B cell (primary cell): ENCODE results near the gene NBEAL2. TPM values are rescaled to one million over a fixed set of nuclear protein-coding genes. Genes with fewer than 3 reads are reported as not detected.
"Not testable (repeated sequence)": the region's sequence is repeated elsewhere in the genome, so short reads cannot be mapped to it uniquely, and the experiment has no call there.

Source experiments
- ATAC-seq: fragments of 200-7000 bp; cut with Tn5 transposase; one replicate; pipeline ENCODE4 v1.10.0; 2021; ENCODE audit warnings: low read depth, mild to moderate bottlenecking, moderate number of reproducible peaks, moderate library complexity
- CTCF ChIA-PET: fragments of 350-600 bp; sonication (Branson Sonifier 250); formaldehyde crosslinking; loops from one replicate; lab custom pipeline; 2021; ENCODE audit warnings: antibody characterized with exemption, inconsistent platforms; lab: Charles Lee
- POLR2A ChIA-PET: fragments of 350-600 bp; sonication (Branson Sonifier 250); formaldehyde crosslinking; loops from one replicate; lab custom pipeline; 2021; ENCODE audit warnings: antibody characterized with exemption; lab: Charles Lee
- DNase-seq: peaks from one replicate; pipeline ENCODE4 v3.0.0; 2013
- H2AFZ ChIP-seq: 2 replicates; pipeline ENCODE4 v1.6.1; 2012; ENCODE audit warnings: mild to moderate bottlenecking, low read depth, low read length; ENCODE audit not compliant: insufficient read depth, poor library complexity, severe bottlenecking
- H3K27ac ChIP-seq, 2 donors: 1 replicate in 1 of 2; 2 replicates in 1 of 2; pipeline ENCODE4 v1.5.1; 2012 to 2013; ENCODE audit warnings: low read length in 2 of 2, mild to moderate bottlenecking in 2 of 2, moderate library complexity in 1 of 2
- H3K27me3 ChIP-seq, 4 experiments: fragments of 200-600 bp in 1 of 4; sonication (generic) in 1 of 4; replicated peaks in 1 of 4; 1 replicate in 2 of 4; 2 replicates in 2 of 4; pipeline versions ENCODE4 v1.6.1 to v1.7.0; 2013 to 2016; ENCODE audit warnings: low read length in 3 of 4, mild to moderate bottlenecking in 2 of 4, mixed read lengths in 1 of 4, moderate library complexity in 1 of 4; ENCODE audit not compliant: insufficient read depth in 4 of 4, control insufficient read depth in 3 of 4; ENCODE audit errors: control extremely low read depth in 1 of 4
- H3K36me3 ChIP-seq, 2 experiments: replicated peaks in 1 of 2; 1 replicate in 1 of 2; 2 replicates in 1 of 2; pipeline versions ENCODE4 v1.6.1 to v1.7.1; 2013; ENCODE audit warnings: low read length in 1 of 2; ENCODE audit not compliant: insufficient read depth in 2 of 2, control insufficient read depth in 1 of 2; ENCODE audit errors: control extremely low read depth in 1 of 2, extremely low read depth in 1 of 2
- H3K4me1 ChIP-seq, 2 donors: fragments of 200-600 bp in 1 of 2; sonication (generic) in 1 of 2; 1 replicate in 1 of 2; 2 replicates in 1 of 2; pipeline versions ENCODE4 v1.5.1 to v1.6.1; 2013 to 2017; ENCODE audit warnings: low read length in 2 of 2; ENCODE audit not compliant: control insufficient read depth in 2 of 2, insufficient read depth in 2 of 2
- H3K4me2 ChIP-seq: replicated peaks from 2 replicates; pipeline ENCODE3; 2012; ENCODE audit warnings: mild to moderate bottlenecking, low read depth, low read length; ENCODE audit not compliant: poor library complexity, severe bottlenecking
- H3K4me3 ChIP-seq, 5 experiments: fragments of 200-600 bp in 1 of 5; sonication (generic) in 1 of 5; 1 replicate in 3 of 5; 2 replicates in 2 of 5; pipeline versions ENCODE4 v1.5.1 to v1.7.0; 2011 to 2016; ENCODE audit warnings: low read length in 4 of 5, mild to moderate bottlenecking in 4 of 5, low read depth in 2 of 5, control low read depth in 1 of 5, moderate library complexity in 1 of 5; ENCODE audit not compliant: insufficient read depth in 1 of 5; ENCODE audit errors: control extremely low read depth in 1 of 5, extremely low read depth in 1 of 5
- H3K79me2 ChIP-seq: fragments of 200-600 bp; sonication (generic); one replicate; pipeline ENCODE4 v1.6.0; 2016; ENCODE audit warnings: low read length; ENCODE audit not compliant: control insufficient read depth, insufficient read depth
- H3K9ac ChIP-seq: fragments of 200-600 bp; sonication (generic); 2 replicates; pipeline ENCODE4 v1.6.1; 2017; ENCODE audit warnings: mild to moderate bottlenecking, low read length, moderate library complexity
- H3K9me3 ChIP-seq, 3 donors: one replicate each; pipeline versions ENCODE4 v1.6.1 to v1.7.1; 2013; ENCODE audit warnings: low read length in 2 of 3; ENCODE audit not compliant: control insufficient read depth in 2 of 3, insufficient read depth in 1 of 3; ENCODE audit errors: control extremely low read depth in 1 of 3
- H4K20me1 ChIP-seq: 2 replicates; pipeline ENCODE4 v1.6.0; 2012; ENCODE audit warnings: mild to moderate bottlenecking, low read length; ENCODE audit not compliant: insufficient read depth, control insufficient read depth, poor library complexity, severe bottlenecking
- H3K27ac Mint-ChIP-seq: one replicate; pipeline ENCODE4 v1.8.0; 2021; ENCODE audit warnings: mixed read lengths
- H3K27me3 Mint-ChIP-seq: one replicate; pipeline ENCODE4 v1.8.0; 2021; ENCODE audit warnings: mixed read lengths
- H3K4me1 Mint-ChIP-seq: one replicate; pipeline ENCODE4 v1.8.0; 2021; ENCODE audit warnings: mixed read lengths
- H3K4me3 Mint-ChIP-seq: one replicate; pipeline ENCODE4 v1.8.0; 2021; ENCODE audit warnings: mixed read lengths
- H3K9me3 Mint-ChIP-seq: one replicate; pipeline ENCODE4 v1.8.0; 2022; ENCODE audit warnings: mixed read lengths; ENCODE audit not compliant: insufficient read depth
- CTCF ChIP-seq: fragments of 200-600 bp; IDR thresholded peaks from one replicate; pipeline ENCODE4 v1.8.0; 2022; ENCODE audit warnings: antibody characterized with exemption, mild to moderate bottlenecking
- EZH2 ChIP-seq: IDR thresholded peaks from 2 replicates; pipeline ENCODE4 v1.6.1; 2012; ENCODE audit warnings: borderline replicate concordance, low read depth, mild to moderate bottlenecking, moderate library complexity, low read length; ENCODE audit not compliant: insufficient read depth, poor library complexity, severe bottlenecking
- WGBS: methylation state at CpG from one replicate; pipeline ENCODE4 v1.1.5; 2013; ENCODE audit warnings: missing lambda C conversion rate; ENCODE audit not compliant: insufficient coverage; 5-methylcytosine and 5-hydroxymethylcytosine counted together
- intact Hi-C: fragments of 100-400 bp; cut with micrococcal nuclease; formaldehyde crosslinking; loops from one replicate; pipeline ENCODE4 v1.10.0; 2022
- polyA plus RNA-seq: library from polyadenylated mRNA; depleted of rRNA; stranded (reverse); fragments of >200 nt; gene quantifications from 2 replicates; pipeline ENCODE4 v1.2.3, GENCODE V29; 2012
- total RNA-seq, 2 donors: library from RNA; stranded (reverse); fragments of 120-200 nt in 1 of 2; gene quantifications; 1 replicate in 1 of 2; 2 replicates in 1 of 2; pipeline versions ENCODE4 v1.2.3 to v1.2.4, GENCODE V29; 2013 to 2022

Gene NBEAL2
- total and polyA plus RNA-seq, 2 donors (not counting 1 experiment from before 2014, with no cell fraction given) = 63.8 to 155 TPM

GRCh38 chr3:47028146-47028545 lies 48.7 kb downstream of the NBEAL2 start:
- intact Hi-C loops = no loop called here
- H3K4me1 Mint-ChIP-seq = peaks cover 35% of the 10 kb centered on the region
- 100% methylated on average over 1 of the region's 3 CpGs for WGBS

GRCh38 chr3:47028667-47029066 lies 49.2 kb downstream of the NBEAL2 start:
- peaks cover 36% of the 10 kb centered on the region for H3K4me1 Mint-ChIP-seq
- Histone ChIP-seq H4K20me1 (peaks cover 23% of the 10 kb centered on the region), H2AFZ (no peak overlapping the region), H3K4me3 (no peak overlapping the region), H3K4me2 (no peak overlapping the region), H3K27me3 (no peaks in the 10 kb centered on the region), H3K79me2 (peaks cover 45% of the 10 kb centered on the region), H3K9me3 (no peaks in the 10 kb centered on the region), H3K27ac (no peak overlapping the region), H3K4me1 (peaks cover 3 to 4% of the 10 kb centered on the region in 2 donors), H3K36me3 (peaks cover 2 to 32% of the 10 kb centered on the region in 2 experiments), H3K9ac (no peak overlapping the region)
- WGBS = no CpG with 5 or more reads among the region's 1 CpG
- TF ChIP-seq EZH2 = no peak
- no peak for TF ChIP-seq CTCF
- H3K9me3 Mint-ChIP-seq = peaks cover 3% of the 10 kb centered on the region
- no peak overlapping the region for H3K4me3 Mint-ChIP-seq
- H3K27me3 Mint-ChIP-seq = no peaks in the 10 kb centered on the region
- CTCF ChIA-PET = interaction anchor here (1.5 kb wide), 1 partner anchor 11 kb away, joined by 4 read pairs; no protein-coding TSS in a partner anchor
- ATAC-seq = no peak
- H3K27ac Mint-ChIP-seq = no peak overlapping the region
- intact Hi-C loops = no loop called here
- POLR2A ChIA-PET = interaction anchor here (0.7 kb wide), 1 partner anchor 99 kb away, joined by 3 read pairs; no protein-coding TSS in a partner anchor
- DNase-seq = no peak

More at GRCh38 chr3:47028146-47028545, 48.7 kb downstream of the NBEAL2 start:
- no peak for DNase-seq
- Mint-ChIP-seq H3K9me3 (peaks cover 3% of the 10 kb centered on the region), H3K4me3 (no peak overlapping the region), H3K27ac (peak overlapping the region; percentile 46), H3K27me3 (no peaks in the 10 kb centered on the region)
- ChIA-PET POLR2A (no interaction called here), CTCF (interaction anchor here (1.5 kb wide), 1 partner anchor 10 kb away, joined by 4 read pairs; no protein-coding TSS in a partner anchor)
- Histone ChIP-seq H3K4me1 (peaks cover 3 to 4% of the 10 kb centered on the region in 2 donors), H3K9ac (no peak overlapping the region), H3K4me2 (no peak overlapping the region), H3K79me2 (peaks cover 49% of the 10 kb centered on the region), H3K36me3 (peaks cover 2 to 31% of the 10 kb centered on the region in 2 experiments), H3K4me3 (no peak overlapping the region), H2AFZ (no peak overlapping the region), H4K20me1 (peaks cover 28% of the 10 kb centered on the region), H3K27me3 (no peaks in the 10 kb centered on the region), H3K27ac (no peak overlapping the region), H3K9me3 (no peaks in the 10 kb centered on the region)
- TF ChIP-seq CTCF (no peak), EZH2 (no peak)
- no peak for ATAC-seq

- H2AFZ ChIP-seq, H3K9ac ChIP-seq, H3K9me3 Mint-ChIP-seq, H3K27me3 ChIP-seq, H3K4me3 ChIP-seq, H3K27me3 Mint-ChIP-seq, H3K4me2 ChIP-seq, H3K9me3 ChIP-seq, POLR2A ChIA-PET, H3K4me1 ChIP-seq: not testable (repeated sequence)
- H4K20me1 ChIP-seq = peaks cover 12% of the 10 kb centered on the region
- peak overlapping the region; percentile 3 to 64 for H3K27ac ChIP-seq
- peaks cover 22% of the 10 kb centered on the region for H3K4me1 Mint-ChIP-seq
- intact Hi-C loops = loop anchor here (10.0 kb wide), 1 partner anchor 134 kb away; the partner anchor contains the start of gene SETD2
- peak overlapping the region; percentile 63 for H3K27ac Mint-ChIP-seq
- DNase-seq (peak; percentile 25), ATAC-seq (peak; percentile 65)
- peaks cover 27% of the 10 kb centered on the region for H3K79me2 ChIP-seq
- WGBS = no CpG with 5 or more reads among the region's 4 CpGs
- CTCF ChIA-PET = interaction anchor here (1.5 to 2.4 kb wide), 3 partner anchors 108 to 294 kb away, joined by 3 to 7 read pairs (median 3); no protein-coding TSS in a partner anchor
- H3K4me3 Mint-ChIP-seq = peak overlapping the region; percentile 30
- H3K36me3 ChIP-seq = peaks cover 9 to 52% of the 10 kb centered on the region in 2 experiments
Measured at GRCh38 chr3:47031041-47031440, 51.6 kb downstream of the NBEAL2 start.
